Endodermal cell (in vitro differentiated cells): ENCODE results near the gene FBXW11. TPM values are rescaled to one million over a fixed set of nuclear protein-coding genes. Genes with fewer than 3 reads are reported as not detected.

Experiments
- DNase-seq: peaks from one replicate; pipeline ENCODE4 v3.0.0-alpha.2; 2017
- H3K27ac ChIP-seq: 2 replicates; pipeline ENCODE4 v1.5.1; 2013; ENCODE audit warnings: mild to moderate bottlenecking, low read depth, low read length, moderate library complexity
- H3K27me3 ChIP-seq: 2 replicates; pipeline ENCODE4 v1.6.1; 2013; ENCODE audit warnings: mild to moderate bottlenecking, low read length, moderate library complexity; ENCODE audit not compliant: insufficient read depth, control insufficient read depth, poor library complexity, severe bottlenecking
- H3K36me3 ChIP-seq: 2 replicates; pipeline ENCODE4 v1.7.0; 2013; ENCODE audit warnings: mild to moderate bottlenecking, low read length, moderate library complexity; ENCODE audit not compliant: control insufficient read depth, insufficient read depth
- H3K4me1 ChIP-seq: one replicate; pipeline ENCODE4 v1.7.0; 2013; ENCODE audit warnings: low read length; ENCODE audit not compliant: control insufficient read depth, insufficient read depth
- H3K4me3 ChIP-seq: 2 replicates; pipeline ENCODE4 v1.5.1; 2013; ENCODE audit warnings: mild to moderate bottlenecking, low read length, moderate library complexity
- H3K9ac ChIP-seq: 2 replicates; pipeline ENCODE4 v1.6.1; 2013; ENCODE audit warnings: mild to moderate bottlenecking, low read length, moderate library complexity; ENCODE audit not compliant: poor library complexity, severe bottlenecking; ENCODE audit errors: extremely low read depth
- H3K9me3 ChIP-seq: 2 replicates; pipeline ENCODE4 v1.6.1; 2013; ENCODE audit warnings: mild to moderate bottlenecking, low read length, moderate library complexity; ENCODE audit not compliant: control insufficient read depth
- H3K27ac Mint-ChIP-seq: 2 replicates; pipeline ENCODE4 v1.8.0; 2020; ENCODE audit warnings: mixed read lengths
- H3K27me3 Mint-ChIP-seq: 2 replicates; pipeline ENCODE4 v1.8.0; 2021; ENCODE audit warnings: mild to moderate bottlenecking, mixed read lengths; ENCODE audit not compliant: insufficient read depth
- H3K36me3 Mint-ChIP-seq: 2 replicates; pipeline ENCODE4 v1.8.0; 2020; ENCODE audit warnings: low read depth, mixed read lengths
- H3K4me1 Mint-ChIP-seq: 2 replicates; pipeline ENCODE4 v1.8.0; 2020; ENCODE audit warnings: mixed read lengths
- H3K4me3 Mint-ChIP-seq: 2 replicates; pipeline ENCODE4 v1.8.0; 2020; ENCODE audit warnings: mild to moderate bottlenecking, moderate library complexity, mixed read lengths
- H3K9me3 Mint-ChIP-seq: 2 replicates; pipeline ENCODE4 v1.8.0; 2020; ENCODE audit warnings: mild to moderate bottlenecking, mixed read lengths
- WGBS, 2 experiments: methylation state at CpG; one replicate each; pipeline versions ENCODE4 v1.1.5 to v1.1.7; 2013; ENCODE audit warnings: missing lambda C conversion rate in 2 of 2, mixed read lengths in 1 of 2; ENCODE audit not compliant: insufficient coverage in 1 of 2, insufficient read length in 1 of 2; 5-methylcytosine and 5-hydroxymethylcytosine counted together
- total RNA-seq, 2 donors: library from RNA; stranded (reverse); fragmentation: NEBNext Ultra II Directional in 1 of 2; extraction: Animal tissue kit (Norgen Biotek cat#: 25700) in 1 of 2; gene quantifications; 2 replicates in 1 of 2; 3 replicates in 1 of 2; pipeline ENCODE4 v1.2.1, GENCODE V29; 2021
- TF ChIP-seq, protein P1 (sequence below): fragments of 200-600 bp; sonication (generic); conservative IDR thresholded peaks from 2 replicates; pipeline ENCODE4 v1.5.0; 2021; ENCODE audit warnings: antibody characterized with exemption, mild to moderate bottlenecking

FBXW11 gene
- total RNA-seq, 2 donors from 2014 or later = 42.2 to 49.4 TPM

DNA sequence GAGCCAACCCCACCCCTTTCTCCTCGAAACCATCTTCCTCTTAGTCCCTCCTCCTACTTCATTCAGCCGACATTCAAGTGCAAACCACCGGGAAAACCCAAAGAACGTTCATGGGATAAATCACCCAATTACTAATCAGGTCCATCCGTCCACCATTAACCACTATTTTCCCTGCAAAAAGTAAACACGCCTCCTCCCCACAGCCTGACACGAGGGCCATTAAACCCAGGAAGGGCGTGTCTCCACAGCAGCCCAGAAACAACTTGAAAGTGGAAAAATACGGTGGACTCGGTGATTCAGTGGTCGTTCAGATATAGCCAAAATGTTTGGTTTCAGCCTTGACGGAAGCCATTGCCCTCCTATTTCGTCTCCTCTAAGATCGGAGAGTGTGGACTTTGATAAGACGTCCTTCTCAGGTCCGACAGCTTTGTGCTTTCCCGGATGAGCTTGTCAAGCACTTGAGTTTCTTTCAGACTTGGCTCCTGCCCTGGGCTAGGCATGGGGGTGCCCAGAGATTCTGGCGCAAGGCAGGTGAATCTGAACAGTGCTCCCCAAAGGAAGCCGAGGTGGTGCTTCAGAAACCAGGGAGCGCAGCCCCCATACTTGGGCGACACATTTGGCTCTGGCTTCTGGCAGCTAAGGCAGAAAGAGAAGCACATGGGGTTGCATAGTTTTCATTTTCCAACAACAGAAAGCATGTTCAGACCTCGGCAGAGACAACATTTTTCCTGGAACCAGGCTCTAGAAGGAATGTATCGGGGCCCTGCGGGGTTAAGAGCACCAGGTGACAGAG is 164.3 kb downstream of the FBXW11 start:
- Histone ChIP-seq H3K9me3 (no peaks in the 10 kb centered on the region), H3K9ac (no peak overlapping the region), H3K36me3 (no peaks in the 10 kb centered on the region), H3K27me3 (no peaks in the 10 kb centered on the region), H3K4me1 (no peaks in the 10 kb centered on the region), H3K27ac (no peak overlapping the region), H3K4me3 (no peak overlapping the region)
- WGBS, 2 experiments = 90 to 93% methylated on average over 21 to 24 of the region's 24 CpGs
- no peaks in the 10 kb centered on the region for H3K9me3 Mint-ChIP-seq
- no peak for DNase-seq
- no peak overlapping the region for H3K4me3 Mint-ChIP-seq
- peaks cover 3% of the 10 kb centered on the region for H3K27me3 Mint-ChIP-seq
- no peaks in the 10 kb centered on the region for H3K4me1 Mint-ChIP-seq
- H3K27ac Mint-ChIP-seq = no peak overlapping the region
- H3K36me3 Mint-ChIP-seq = peaks cover 14% of the 10 kb centered on the region
- TF ChIP-seq, protein P1, sequence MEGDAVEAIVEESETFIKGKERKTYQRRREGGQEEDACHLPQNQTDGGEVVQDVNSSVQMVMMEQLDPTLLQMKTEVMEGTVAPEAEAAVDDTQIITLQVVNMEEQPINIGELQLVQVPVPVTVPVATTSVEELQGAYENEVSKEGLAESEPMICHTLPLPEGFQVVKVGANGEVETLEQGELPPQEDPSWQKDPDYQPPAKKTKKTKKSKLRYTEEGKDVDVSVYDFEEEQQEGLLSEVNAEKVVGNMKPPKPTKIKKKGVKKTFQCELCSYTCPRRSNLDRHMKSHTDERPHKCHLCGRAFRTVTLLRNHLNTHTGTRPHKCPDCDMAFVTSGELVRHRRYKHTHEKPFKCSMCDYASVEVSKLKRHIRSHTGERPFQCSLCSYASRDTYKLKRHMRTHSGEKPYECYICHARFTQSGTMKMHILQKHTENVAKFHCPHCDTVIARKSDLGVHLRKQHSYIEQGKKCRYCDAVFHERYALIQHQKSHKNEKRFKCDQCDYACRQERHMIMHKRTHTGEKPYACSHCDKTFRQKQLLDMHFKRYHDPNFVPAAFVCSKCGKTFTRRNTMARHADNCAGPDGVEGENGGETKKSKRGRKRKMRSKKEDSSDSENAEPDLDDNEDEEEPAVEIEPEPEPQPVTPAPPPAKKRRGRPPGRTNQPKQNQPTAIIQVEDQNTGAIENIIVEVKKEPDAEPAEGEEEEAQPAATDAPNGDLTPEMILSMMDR = no peak

DNA sequence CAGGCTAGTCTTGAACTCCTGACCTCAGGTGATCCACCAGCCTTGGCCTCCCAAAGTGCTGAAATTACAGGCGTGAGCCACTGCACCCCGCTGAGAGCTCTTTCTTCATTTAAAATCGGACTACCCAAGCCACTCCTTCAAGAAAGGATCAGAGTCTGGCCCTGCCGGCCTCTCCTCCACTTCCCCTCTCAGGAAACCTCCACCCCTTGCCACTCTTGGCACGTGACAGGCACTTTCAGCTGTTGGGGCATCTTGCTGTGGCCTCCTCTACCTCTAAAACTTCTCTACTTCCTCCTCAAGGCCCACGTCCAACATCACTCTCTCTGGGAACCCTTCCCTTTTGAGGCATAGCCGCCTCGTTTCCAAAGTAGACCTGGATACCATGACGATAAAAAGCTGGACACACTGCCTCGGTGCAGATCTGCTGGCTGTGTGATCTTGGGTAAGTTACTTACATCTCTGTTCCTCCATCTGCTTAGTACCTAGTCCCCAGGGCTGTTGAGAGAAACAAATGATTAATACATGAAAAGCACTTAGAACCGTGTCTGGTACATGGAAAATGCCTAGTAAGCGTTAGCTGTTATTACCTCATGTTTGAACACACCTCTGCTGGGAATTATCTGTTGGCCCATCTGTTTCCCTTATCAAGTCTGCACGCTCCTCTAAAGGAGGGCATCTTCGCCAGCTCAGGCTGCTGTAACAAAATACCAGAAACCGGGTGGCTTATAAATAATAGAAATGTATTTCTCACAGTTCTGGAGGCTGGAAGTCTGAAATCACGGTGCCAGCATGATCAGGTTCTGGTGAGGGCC is 165.5 kb downstream of the FBXW11 start:
- Histone ChIP-seq H3K4me1 (no peaks in the 10 kb centered on the region), H3K27ac (no peak overlapping the region), H3K9ac (no peak overlapping the region), H3K36me3 (no peaks in the 10 kb centered on the region), H3K9me3 (no peaks in the 10 kb centered on the region), H3K27me3 (no peaks in the 10 kb centered on the region), H3K4me3 (no peak overlapping the region)
- Mint-ChIP-seq H3K4me3 (no peak overlapping the region), H3K27me3 (peaks cover 3% of the 10 kb centered on the region), H3K27ac (no peak overlapping the region), H3K9me3 (no peaks in the 10 kb centered on the region), H3K4me1 (peaks cover 2% of the 10 kb centered on the region), H3K36me3 (peaks cover 8% of the 10 kb centered on the region)
- WGBS, 2 experiments = 92 to 96% methylated on average over 16 of the region's 16 CpGs
- DNase-seq = no peak
- TF ChIP-seq, protein P1 = no peak

DNA sequence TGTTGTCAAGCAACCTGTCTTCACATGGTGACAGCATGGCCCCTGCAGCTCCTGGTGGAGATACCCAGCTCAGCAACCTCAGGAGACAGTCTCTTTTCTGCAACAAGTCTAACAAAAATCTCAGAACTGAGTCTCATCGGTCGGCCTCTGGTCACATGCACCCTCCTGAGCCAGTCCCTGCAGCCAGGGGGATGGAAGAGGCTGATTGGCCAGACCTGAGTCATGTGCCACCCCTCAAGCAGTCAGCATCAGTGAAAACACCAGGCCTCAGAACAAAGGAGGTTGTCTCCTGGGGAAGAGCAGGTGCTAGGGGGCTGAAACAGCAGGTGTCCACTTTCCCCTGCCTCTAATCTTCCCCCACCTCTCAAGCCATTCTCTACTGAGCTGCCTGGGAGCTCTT is 166.4 kb downstream of the FBXW11 start:
- H3K9me3 ChIP-seq = no peaks in the 10 kb centered on the region
- no peak overlapping the region for H3K9ac ChIP-seq
- Mint-ChIP-seq H3K4me3 (no peak overlapping the region), H3K27me3 (peaks cover 3% of the 10 kb centered on the region), H3K27ac (no peak overlapping the region), H3K36me3 (peaks cover 9% of the 10 kb centered on the region), H3K9me3 (no peaks in the 10 kb centered on the region), H3K4me1 (peaks cover 2% of the 10 kb centered on the region)
- 42 to 46% methylated on average over 2 of the region's 2 CpGs for WGBS, 2 experiments
- H3K4me1 ChIP-seq = no peaks in the 10 kb centered on the region
- no peak overlapping the region for H3K4me3 ChIP-seq
- no peak for DNase-seq
- H3K36me3 ChIP-seq = no peaks in the 10 kb centered on the region
- TF ChIP-seq, protein P1 = no peak
- no peak overlapping the region for H3K27ac ChIP-seq
- no peaks in the 10 kb centered on the region for H3K27me3 ChIP-seq
